Omental fat pad (tissue), 4 donors: Measurements from ENCODE around the gene SIRT5. TPM values are rescaled to one million over a fixed set of nuclear protein-coding genes. Genes with fewer than 3 reads are reported as not detected.

Experiments
- ATAC-seq: fragments of 150-250 bp; one replicate; pipeline ENCODE4 v1.9.1; 2016; ENCODE audit warnings: mild to moderate bottlenecking, moderate library complexity; ENCODE audit not compliant: low FRiP score
- DNase-seq: peaks from one replicate; pipeline ENCODE4 v3.0.0-alpha.2; 2019; ENCODE audit warnings: low spot score
- CTCF ChIP-seq, 3 donors: fragments of 450-650 bp; IDR thresholded peaks; one replicate each; pipeline ENCODE4 v1.5.1; 2016 to 2017; ENCODE audit warnings: antibody characterized with exemption in 3 of 3, mild to moderate bottlenecking in 3 of 3, moderate library complexity in 2 of 3
- total RNA-seq, 4 donors: library from RNA; depleted of rRNA; stranded (reverse); fragments of >200 nt; gene quantifications; one replicate each; pipeline ENCODE4 v1.1.0, GENCODE V29; 2016

The SIRT5 gene
- total RNA-seq, 4 donors from 2014 or later = 6.0 to 16.9 (median 9.7) TPM

GRCh38 chr6:13561624-13562267 is 12.7 kb upstream of the SIRT5 start:
- DNase-seq = no peak
- TF ChIP-seq CTCF (IDR thresholded peaks at IDR 0.05) = no peak
- ATAC-seq = no peak

GRCh38 chr6:13563009-13563408 is 11.4 kb upstream of the SIRT5 start:
- no peak for DNase-seq
- TF ChIP-seq CTCF (IDR thresholded peaks at IDR 0.05) = no peak
- no peak for ATAC-seq

GRCh38 chr6:13565921-13566320 is 8.5 kb upstream of the SIRT5 start:
- ATAC-seq = no peak
- TF ChIP-seq CTCF (IDR thresholded peaks at IDR 0.05) = no peak
- no peak for DNase-seq

GRCh38 chr6:13566500-13566899 is 7.9 kb upstream of the SIRT5 start:
- DNase-seq = no peak
- ATAC-seq = no peak
- TF ChIP-seq CTCF (IDR thresholded peaks at IDR 0.05) = no peak

GRCh38 chr6:13568970-13569369 is 5.4 kb upstream of the SIRT5 start:
- no peak for TF ChIP-seq CTCF (IDR thresholded peaks at IDR 0.05)
- ATAC-seq (no peak), DNase-seq (no peak)

GRCh38 chr6:13572240-13572639 is 2.2 kb upstream of the SIRT5 start:
- no peak for TF ChIP-seq CTCF (IDR thresholded peaks at IDR 0.05)
- DNase-seq (no peak), ATAC-seq (no peak)

- DNase-seq (no peak), ATAC-seq (no peak)
- TF ChIP-seq CTCF (IDR thresholded peaks at IDR 0.05) = no peak
Measured at GRCh38 chr6:13572951-13573654, 1.3 kb upstream of the SIRT5 start.
